Muscle of back (tissue), 11 donors: ENCODE results near the gene TEX53. TPM values are rescaled to one million over a fixed set of nuclear protein-coding genes. Genes with fewer than 3 reads are reported as not detected.

Experiments used
- DNase-seq, 3 donors: peaks; one replicate each; pipeline versions ENCODE4 v3.0.0 to v3.0.0-alpha.2; 2013
- polyA plus RNA-seq, 10 donors: library from polyadenylated mRNA; unstranded; fragments of 120-200 nt; gene quantifications; one replicate each; pipeline ENCODE4 v1.2.1, GENCODE V29; 2013; ENCODE audit not compliant: insufficient read length in 10 of 10

TEX53 gene
- polyA plus RNA-seq, 10 donors = not detected

- no peak for DNase-seq
Measured at GRCh38 chr9:114638404-114638803, 19.2 kb downstream of the TEX53 start.

- DNase-seq = no peak
Measured at GRCh38 chr9:114634387-114634786, 23.2 kb downstream of the TEX53 start.

- no peak for DNase-seq
Measured at GRCh38 chr9:114633438-114634089, 24.0 kb downstream of the TEX53 start.

DNA sequence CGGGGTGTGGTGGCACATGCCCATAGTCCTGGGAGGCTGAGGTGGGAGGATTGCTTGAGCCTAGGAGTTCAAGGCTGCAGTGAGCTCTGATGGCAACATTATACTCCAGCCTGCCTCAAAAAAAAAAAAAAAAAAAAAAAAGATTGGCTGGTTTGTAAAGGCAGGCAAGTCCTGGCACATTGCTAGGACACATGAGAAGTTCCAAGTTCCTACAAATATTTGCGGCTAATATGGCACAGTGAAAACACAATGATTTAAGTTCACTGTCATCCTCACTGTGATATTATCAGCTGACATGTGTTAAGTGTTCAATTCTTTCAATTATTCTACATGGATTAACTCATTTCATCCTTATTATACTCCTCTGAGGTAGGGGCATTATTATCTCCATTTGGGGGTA lies 26.4 kb downstream of the TEX53 start:
- DNase-seq = no peak

GRCh38 chr9:114629563-114630090 lies 28.0 kb downstream of the TEX53 start:
- no peak for DNase-seq

GRCh38 chr9:114627553-114627952 lies 30.1 kb downstream of the TEX53 start:
- no peak for DNase-seq

DNA sequence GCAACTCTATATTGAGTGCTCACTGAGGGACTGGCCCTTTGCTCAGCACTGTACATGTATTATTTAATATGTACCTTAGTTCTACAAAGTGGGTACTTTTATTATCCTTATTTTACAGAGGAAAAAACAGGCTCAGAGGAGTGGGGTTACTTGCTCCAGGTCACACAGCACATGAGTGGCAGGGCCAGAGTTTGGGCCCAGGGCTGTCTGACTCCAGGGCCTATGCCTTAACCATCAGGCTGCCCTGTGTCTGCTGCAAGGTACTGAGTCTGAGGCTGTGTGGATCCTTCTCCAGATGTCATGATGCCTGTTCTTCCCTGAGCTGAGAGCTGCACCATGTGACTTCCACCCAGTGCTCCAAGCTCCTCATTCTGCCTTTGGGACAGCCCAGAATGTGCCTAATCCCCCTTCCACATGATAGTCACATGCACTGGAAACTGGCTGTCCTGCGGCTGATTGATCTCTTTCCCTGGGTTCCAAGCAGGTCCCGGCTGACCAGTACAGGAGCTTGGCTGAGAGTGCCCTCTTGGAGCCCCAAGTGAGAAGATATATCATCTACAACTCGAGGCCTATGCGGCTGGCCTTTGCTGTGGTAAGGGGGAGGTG lies 31.1 kb downstream of the TEX53 start:
- no peak for DNase-seq

DNA sequence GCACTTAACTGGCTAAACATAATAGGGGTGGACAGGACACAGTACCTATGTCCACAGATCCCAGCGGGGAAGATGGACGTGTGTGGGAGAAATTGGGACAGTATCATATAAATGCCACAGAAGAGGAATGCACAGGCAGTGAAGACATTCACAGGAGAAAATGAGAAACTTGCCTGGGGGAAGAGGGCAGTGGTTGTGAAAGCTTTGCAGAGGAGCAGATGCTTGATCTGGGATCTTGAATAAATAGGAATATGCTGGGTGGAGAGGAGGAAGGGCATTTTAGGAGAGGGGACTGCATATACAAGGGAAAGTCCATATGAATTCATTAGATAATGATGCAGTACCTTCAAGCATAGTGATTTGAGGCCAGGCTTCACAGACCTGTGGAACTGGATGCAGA lies 32.9 kb downstream of the TEX53 start:
- DNase-seq = no peak

- peak in 1 of 3 donors; percentile 36 for DNase-seq
Measured at GRCh38 chr9:114621975-114622609, 35.5 kb downstream of the TEX53 start.

DNA sequence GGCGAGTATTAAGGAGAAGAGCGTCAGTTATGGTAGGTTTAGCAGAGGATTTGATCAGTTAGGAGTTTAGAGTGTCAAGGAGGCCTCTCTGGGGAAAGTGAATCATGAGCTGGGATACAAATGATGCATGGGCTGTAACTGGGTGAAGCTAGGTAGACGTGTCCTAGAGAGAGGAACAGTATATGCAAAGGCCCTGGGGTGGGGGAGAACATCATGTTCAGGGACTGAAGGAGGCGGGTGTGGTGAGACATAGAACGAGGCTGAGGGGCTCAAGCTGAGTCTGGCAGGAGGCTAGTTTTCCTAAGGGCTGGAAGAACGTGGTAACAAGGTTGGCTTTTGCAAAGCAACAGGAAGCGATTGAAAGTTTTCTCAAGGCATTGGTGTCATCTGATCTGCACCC lies 36.0 kb downstream of the TEX53 start:
- no peak for DNase-seq

DNA sequence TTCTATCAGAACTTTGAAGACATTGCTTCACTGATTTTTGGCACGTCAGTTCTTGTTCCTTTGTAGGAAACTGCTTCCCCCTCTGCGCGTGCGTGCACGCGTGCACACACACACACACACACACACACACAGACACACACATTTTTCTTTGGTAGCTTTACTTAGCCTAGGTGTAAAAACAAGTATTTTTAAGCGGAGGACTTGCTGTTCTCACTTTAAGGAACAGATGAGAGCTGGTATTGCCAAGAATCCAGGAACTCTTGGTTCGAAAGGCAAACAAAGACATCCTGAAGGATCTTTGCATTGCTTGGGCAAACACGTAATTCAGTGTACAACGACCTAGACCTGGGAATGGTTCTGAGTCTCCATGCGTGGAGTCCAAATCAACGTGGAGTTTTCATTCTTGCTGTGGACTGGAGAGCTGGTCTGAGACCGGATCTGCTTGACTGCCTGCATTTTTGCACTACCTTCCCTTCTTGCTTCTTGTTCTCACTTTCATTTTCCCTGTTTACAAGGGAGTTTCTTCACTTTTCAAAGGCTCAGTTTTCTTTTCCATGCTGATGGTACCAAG lies 38.3 kb downstream of the TEX53 start:
- no peak for DNase-seq

- peak in 1 of 3 donors; percentile 50 for DNase-seq
Measured at GRCh38 chr9:114616684-114617520, 40.7 kb downstream of the TEX53 start.

GRCh38 chr9:114614373-114614772 lies 43.2 kb downstream of the TEX53 start:
- DNase-seq = no peak

DNA sequence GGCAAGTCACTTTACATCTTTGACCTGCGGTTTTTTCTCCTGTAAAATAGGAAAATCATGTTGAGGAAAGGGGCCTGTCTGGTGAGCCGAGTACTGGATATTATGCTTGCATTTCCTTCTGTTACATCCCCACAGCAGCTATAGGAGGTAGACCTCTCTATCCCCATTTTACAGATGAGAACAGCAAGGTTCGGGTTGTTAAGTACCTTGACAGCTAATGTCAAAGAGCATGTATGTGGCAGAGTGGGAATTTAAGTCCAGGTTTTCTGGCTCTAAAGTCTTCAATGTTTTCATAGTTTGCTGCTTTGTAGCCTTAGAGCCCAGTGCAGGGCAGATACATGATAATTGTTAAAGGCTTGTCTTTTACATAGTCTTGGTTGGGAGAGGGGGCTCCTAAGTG lies 43.7 kb downstream of the TEX53 start:
- no peak for DNase-seq

DNA sequence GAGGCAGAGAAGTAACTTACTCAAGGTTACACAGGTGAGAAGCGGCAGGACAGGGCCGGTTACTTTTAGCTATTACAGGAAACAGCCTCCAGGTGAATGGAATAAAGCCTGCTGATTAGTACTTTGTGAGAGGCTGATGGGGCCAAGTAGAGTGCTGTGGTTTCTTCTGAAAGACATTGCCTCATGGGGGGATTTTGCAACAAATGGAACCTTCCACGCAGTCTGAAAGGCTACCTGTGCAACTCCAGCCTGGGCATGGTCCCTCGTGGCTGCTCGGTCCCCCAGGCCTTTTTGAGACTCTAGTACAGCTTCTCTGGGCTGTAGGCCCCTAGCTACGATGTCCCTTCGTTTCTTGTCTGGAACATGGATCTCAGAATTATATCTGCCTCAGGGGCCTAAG lies 44.5 kb downstream of the TEX53 start:
- no peak for DNase-seq

DNA sequence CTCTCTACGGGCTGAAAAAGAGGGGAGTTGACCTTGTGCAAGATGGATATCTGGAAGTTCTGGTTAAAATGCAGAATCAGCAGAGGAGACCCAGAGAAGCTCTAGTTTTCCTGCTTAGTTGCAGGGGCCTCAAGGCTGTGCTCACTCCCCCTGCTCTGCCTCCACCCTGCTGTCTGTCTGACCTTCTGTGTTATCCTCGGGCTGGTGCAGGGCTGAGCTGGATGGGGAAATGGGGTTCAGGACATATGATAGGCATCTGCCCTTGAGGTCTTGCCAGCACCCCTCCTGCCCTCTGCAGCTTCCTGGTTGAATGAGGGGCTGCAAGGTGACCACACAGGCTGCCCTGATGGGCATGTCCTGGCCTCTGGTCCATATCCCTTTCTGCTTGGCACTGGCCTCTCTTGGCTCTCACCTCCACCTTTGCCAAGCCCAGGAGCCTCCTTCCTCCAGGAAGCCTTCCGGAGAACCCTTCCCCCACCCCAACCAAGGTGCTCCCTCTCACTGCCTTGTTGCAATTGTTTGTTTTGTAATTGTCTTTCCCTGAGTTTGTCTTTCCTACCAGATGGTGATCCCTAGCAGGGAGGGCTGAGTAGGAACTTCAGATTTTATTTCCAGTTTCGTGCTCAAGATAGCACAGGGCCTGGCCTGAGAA lies 45.2 kb downstream of the TEX53 start:
- no peak for DNase-seq

- peak; percentile 66 to 88 (median 69) for DNase-seq
Measured at GRCh38 chr9:114611516-114612271, 45.9 kb downstream of the TEX53 start.

- no peak for DNase-seq
Measured at GRCh38 chr9:114608525-114608796, 49.1 kb downstream of the TEX53 start.

DNA sequence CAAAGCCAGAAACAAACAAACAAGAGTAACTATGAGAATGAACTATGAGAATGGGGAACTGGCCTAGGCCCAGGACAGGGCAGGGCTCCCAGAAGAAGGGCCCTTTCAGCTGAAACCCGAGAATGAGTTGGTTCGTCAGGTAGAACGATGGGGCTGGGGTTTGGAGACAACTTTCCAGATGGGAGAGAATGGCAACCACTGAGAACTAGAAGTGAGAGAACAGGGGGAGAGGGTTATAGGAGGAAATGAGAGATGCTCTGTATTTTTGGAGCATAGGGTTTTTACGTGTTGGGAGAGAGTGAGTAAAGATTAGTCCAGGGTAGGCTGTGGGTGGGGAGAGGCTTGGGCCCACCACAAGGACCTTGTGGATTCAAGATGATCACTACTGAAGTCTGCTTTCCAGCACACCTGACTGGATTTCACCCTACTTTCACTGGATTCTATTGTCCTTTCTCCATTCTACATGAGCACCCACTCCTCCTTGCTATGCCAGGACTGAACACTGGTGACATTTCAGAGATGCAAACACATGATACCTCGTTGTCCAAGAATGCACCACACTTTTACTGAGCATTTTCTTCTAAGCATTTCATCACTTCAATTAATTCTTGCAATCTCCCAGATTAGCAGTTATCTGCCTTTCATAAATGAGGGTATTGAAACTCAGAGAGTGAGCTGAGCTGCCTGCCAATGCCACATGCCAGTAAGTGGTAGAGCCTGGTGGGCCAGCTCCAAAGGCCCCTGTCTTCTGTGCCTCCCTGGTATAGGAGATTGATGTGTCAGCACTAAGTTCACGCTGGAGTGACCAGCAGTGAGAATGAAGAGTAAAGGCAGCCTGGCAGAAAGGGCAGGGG lies 49.7 kb downstream of the TEX53 start:
- no peak for DNase-seq
